NT2/D1 (cell line): ENCODE measurements around the gene HMGCR.
A peak's percentile ranks its signal among the peaks of the same experiment; 100 is the strongest.
"Not testable (repeated sequence)": the region's sequence is repeated elsewhere in the genome, so short reads cannot be mapped to it uniquely, and the experiment has no call there.

Experiments used
- DNase-seq: peaks from one replicate; pipeline ENCODE4 v3.0.0-alpha.2; 2011; ENCODE audit warnings: low read depth, low spot score
- H3K27me3 ChIP-seq: 2 replicates; pipeline ENCODE4 v1.6.0; 2011; ENCODE audit warnings: mild to moderate bottlenecking; ENCODE audit not compliant: insufficient read length, insufficient read depth
- H3K36me3 ChIP-seq: 2 replicates; pipeline ENCODE4 v1.6.1; 2011; ENCODE audit warnings: mild to moderate bottlenecking, low read length, mixed read lengths; ENCODE audit not compliant: insufficient read depth, insufficient read length
- H3K4me1 ChIP-seq: 2 replicates; pipeline ENCODE4 v1.5.1; 2011; ENCODE audit not compliant: insufficient read depth, insufficient read length
- H3K4me3 ChIP-seq: 2 replicates; pipeline ENCODE4 v1.5.1; 2011; ENCODE audit warnings: low read depth; ENCODE audit not compliant: insufficient read length
- H3K9ac ChIP-seq: 2 replicates; pipeline ENCODE4 v1.6.0; 2011; ENCODE audit warnings: low read depth; ENCODE audit not compliant: insufficient read length
- H3K9me3 ChIP-seq: 2 replicates; pipeline ENCODE4 v1.5.1; 2011; ENCODE audit warnings: mild to moderate bottlenecking, low read length; ENCODE audit not compliant: insufficient read depth
- SUZ12 ChIP-seq: IDR thresholded peaks from 2 replicates; pipeline ENCODE4 v1.6.1; 2011; ENCODE audit not compliant: insufficient read length, insufficient read depth; ENCODE audit errors: extremely low read depth
- YY1 ChIP-seq: IDR thresholded peaks from 2 replicates; pipeline ENCODE4 v1.6.1; 2011; ENCODE audit not compliant: insufficient read length, insufficient read depth
- ZNF274 ChIP-seq: IDR thresholded peaks from 2 replicates; pipeline ENCODE4 v1.6.1; 2011; ENCODE audit warnings: mild to moderate bottlenecking, low read depth, low read length

HMGCR gene

DNA sequence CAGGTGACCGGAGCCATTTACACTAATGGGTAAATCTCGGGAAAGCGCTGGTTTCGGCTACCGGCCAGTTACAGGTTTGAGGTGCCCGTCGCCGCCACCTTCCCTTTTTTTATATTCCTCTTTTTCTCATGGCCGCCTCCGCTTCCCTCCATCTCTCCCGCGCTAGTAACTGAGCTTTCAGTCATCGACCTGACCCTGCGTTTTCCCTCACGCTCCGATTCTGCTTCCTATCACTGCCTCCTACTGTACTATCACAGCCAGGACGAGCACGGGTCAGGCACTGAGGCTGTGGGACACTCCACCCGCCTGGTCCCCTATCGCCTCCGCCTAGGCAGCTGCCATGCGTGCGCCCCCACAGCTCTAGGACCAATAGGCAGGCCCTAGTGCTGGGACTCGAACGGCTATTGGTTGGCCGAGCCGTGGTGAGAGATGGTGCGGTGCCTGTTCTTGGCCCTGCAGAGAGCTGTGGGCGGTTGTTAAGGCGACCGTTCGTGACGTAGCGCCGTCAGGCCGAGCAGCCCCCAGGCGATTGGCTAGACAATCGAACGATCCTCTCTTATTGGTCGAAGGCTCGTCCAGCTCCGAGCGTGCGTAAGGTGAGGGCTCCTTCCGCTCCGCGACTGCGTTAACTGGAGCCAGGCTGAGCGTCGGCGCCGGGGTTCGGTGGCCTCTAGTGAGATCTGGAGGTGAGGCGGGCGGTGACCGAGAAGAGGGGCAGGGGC is at the start of gene HMGCR:
HMGCR (plus strand) TSS at position 606 of the 722 bp plus-strand sequence. CDS start 5,386 bp downstream, outside the sequence.
- peak; percentile 96 for DNase-seq
- Histone ChIP-seq H3K4me1 (no peaks in the 10 kb centered on the region), H3K9me3 (no peaks in the 10 kb centered on the region), H3K4me3 (peak within 1 kb of the TSS; percentile 94), H3K27me3 (no peaks in the 10 kb centered on the region), H3K9ac (peak within 1 kb of the TSS; percentile 98), H3K36me3 (peaks cover 14% of the 10 kb centered on the region)
- TF ChIP-seq ZNF274 (no peak), YY1 (no peak), SUZ12 (no peak)

DNA sequence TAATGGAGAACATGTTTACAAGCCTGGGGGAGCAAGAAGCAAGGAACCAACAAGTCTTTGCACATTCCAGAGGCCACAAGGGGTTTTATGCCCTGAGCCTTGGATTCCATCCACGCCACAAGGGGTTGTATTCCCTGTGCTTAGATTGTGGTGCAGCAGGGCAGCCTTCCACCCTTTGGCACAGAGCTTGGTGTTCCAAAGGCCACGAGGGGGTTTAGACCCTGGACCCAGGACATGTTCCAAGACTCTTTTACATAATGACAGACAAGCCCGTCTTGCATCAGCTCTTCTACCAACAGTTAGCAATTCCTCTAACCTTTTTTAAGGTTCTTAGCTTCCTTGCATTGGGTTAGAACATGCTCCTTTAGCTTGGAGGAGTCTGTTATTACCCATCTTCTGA is 45.2 kb upstream of the HMGCR start:
- H3K9me3 ChIP-seq, result peaks cover 17% of the 10 kb centered on the region; the same call in 1 of the 2 replicates
- not testable (repeated sequence) for H3K36me3 ChIP-seq, DNase-seq, H3K9ac ChIP-seq, H3K27me3 ChIP-seq, H3K4me3 ChIP-seq, H3K4me1 ChIP-seq

DNA sequence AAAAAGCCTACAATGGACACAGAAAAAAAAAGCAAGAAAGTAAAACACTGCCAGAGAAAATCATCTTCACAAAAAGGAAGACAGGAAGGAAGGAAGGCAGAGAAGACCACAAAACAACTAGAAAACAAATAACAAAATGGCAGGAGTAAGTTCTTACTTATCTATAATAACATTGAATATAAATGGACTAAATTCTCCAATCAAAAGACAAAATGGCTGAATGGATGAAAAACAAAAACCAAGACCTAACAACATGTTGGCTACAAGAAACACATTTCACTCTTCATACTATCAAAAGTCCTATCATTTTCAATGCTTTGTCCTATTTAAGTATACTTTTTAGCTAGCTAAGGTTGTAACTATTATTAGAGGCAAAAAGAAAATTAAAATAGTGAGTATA is 36.9 kb upstream of the HMGCR start:
- Histone ChIP-seq H3K4me3 (no peak overlapping the region), H3K9ac (no peak overlapping the region), H3K27me3 (no peaks in the 10 kb centered on the region), H3K4me1 (no peaks in the 10 kb centered on the region), H3K9me3 (peaks cover 14% of the 10 kb centered on the region), H3K36me3 (no peaks in the 10 kb centered on the region)
- DNase-seq, result no peak
- no peak for TF ChIP-seq YY1
- TF ChIP-seq SUZ12, result no peak
- TF ChIP-seq ZNF274, result no peak

DNA sequence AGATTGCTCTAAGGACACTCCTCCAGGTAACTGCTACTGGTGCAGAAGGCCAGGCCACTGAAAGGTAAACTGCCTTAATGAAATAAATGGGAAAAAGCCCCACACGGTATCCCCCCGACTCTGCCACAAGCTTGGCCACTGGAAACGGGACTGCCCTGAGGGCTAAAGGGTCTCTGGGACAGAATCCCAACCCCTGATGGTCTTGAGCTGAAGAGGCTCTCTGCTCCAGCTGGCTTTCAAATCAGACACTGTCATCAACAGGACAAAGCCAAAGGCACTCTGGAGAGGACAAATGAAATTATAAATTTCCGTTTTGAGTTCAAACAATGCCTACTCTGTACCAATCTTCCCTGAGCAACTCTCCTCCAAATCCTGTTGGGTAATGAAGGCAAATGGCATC is 33.6 kb upstream of the HMGCR start:
- H3K9me3 ChIP-seq, result peaks cover 3% of the 10 kb centered on the region; the same call in 1 of the 2 replicates
- DNase-seq, result no peak
- TF ChIP-seq SUZ12 (no peak), YY1 (no peak), ZNF274 (no peak)
- H3K4me3 ChIP-seq, result no peak overlapping the region
- no peak overlapping the region for H3K9ac ChIP-seq
- H3K4me1 ChIP-seq, result no peaks in the 10 kb centered on the region
- H3K27me3 ChIP-seq, result no peaks in the 10 kb centered on the region
- no peaks in the 10 kb centered on the region for H3K36me3 ChIP-seq

DNA sequence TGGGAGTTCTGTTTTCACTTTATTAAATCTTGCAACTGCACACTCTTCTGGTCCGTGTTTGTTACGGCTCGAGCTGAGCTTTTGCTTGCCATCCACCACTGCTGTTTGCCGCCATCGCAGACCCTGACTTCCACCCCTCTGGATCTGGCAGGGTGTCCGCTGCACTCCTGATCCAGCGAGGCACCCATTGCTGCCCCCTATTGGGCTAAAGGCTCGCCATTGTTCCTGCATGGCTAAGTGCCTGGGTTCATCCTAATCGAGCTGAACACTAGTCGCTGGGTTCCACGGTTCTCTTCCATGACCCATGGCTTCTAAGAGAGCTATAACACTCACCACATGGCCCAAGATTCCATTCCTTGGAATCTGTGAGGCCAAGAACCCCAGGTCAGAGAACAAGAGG is 32.5 kb upstream of the HMGCR start:
- not testable (repeated sequence) for DNase-seq, H3K4me3 ChIP-seq, H3K4me1 ChIP-seq, H3K9ac ChIP-seq, H3K9me3 ChIP-seq, H3K27me3 ChIP-seq, H3K36me3 ChIP-seq

DNA sequence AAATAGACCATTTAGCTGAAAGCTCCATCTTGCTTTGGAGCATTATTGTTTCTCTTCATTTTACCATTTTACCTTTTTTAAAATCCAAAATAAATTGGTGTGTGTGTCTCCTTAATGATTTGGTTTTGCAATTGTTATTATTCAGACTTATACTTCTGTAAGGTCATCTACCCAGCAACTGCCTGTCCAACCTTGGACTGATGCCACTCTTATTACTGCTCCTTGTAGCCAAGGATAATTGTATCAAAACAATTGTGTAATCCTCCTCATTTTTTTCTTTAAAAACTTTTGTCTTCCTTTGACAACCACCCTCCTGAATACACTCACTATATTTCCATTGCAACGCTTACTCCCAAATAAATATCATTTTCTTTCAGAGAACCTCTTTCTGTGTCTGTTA is 30.3 kb upstream of the HMGCR start:
- no peak for DNase-seq
- Histone ChIP-seq H3K4me1 (no peaks in the 10 kb centered on the region), H3K36me3 (no peaks in the 10 kb centered on the region), H3K9me3 (no peaks in the 10 kb centered on the region), H3K9ac (no peak overlapping the region), H3K4me3 (no peak overlapping the region), H3K27me3 (no peaks in the 10 kb centered on the region)
- TF ChIP-seq SUZ12 (no peak), ZNF274 (no peak), YY1 (no peak)

DNA sequence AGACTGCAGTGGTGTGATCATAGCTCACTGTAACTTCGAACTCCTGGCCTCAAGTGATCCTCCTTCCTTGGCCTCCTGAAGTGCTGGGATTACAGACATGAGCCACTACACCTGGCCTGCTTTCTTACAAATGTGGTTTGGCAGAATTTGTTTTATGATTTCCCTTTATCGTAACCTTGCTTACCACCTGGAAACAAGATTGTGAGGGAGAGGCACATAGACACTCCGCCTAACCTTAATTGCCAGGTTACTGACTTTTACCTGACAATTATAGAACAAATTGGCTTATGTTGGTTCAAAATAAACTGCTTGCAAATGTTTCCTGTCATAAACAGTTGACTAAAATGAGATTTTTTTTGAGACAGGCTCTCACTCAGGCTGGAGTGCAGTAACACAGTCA is 26.8 kb upstream of the HMGCR start:
- Histone ChIP-seq H3K27me3 (no peaks in the 10 kb centered on the region), H3K36me3 (no peaks in the 10 kb centered on the region), H3K4me1 (no peaks in the 10 kb centered on the region), H3K9me3 (no peaks in the 10 kb centered on the region), H3K4me3 (no peak overlapping the region), H3K9ac (no peak overlapping the region)
- no peak for DNase-seq
- TF ChIP-seq SUZ12 (no peak), ZNF274 (no peak), YY1 (no peak)

DNA sequence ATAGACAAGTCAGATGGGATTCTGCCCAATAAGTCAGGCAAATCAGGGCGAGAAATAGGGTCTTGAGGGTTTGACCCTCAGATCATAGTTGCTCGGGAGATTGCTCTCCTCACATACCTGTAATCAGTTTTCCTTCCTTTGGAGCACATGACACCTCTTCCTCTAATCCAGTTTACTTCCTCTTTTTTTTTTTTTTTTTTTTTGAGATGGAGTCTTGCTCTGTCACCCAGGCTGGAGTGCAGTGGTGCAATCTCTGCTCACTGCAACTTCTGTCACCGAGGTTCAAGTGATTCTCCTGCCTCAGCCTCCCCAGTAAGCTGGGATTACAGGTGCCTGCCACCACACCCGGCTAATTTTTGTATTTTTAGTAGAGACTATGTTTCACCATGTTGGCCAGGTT is 17.9 kb upstream of the HMGCR start:
- not testable (repeated sequence) for H3K27me3 ChIP-seq, DNase-seq, H3K9ac ChIP-seq, H3K36me3 ChIP-seq, H3K4me1 ChIP-seq, H3K9me3 ChIP-seq, H3K4me3 ChIP-seq
